ENCODE results near the gene ZBTB16.
A peak's percentile ranks its signal among the peaks of the same experiment; 100 is the strongest.

The ZBTB16 gene

DNA sequence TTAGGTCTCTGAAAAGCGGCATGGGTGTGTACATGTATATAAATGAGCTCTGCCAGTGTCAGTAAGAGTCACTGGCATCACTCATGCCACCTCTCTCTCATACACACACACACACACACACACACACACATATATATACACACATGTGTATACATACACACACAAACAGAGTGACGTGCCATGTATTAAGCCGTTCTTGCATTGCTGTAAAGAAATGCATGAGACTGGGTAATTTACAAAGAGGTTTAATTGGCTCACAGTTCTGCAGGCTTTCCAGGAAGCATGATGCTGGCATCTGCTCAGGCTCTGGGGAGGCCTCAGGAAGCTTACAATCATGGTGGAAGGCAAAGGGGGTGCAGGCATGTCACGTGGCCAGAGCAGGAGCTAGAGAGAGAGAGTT, 131.1 kb downstream of the ZBTB16 start:
- no peak for DNase-seq (ENCODE audit: low read depth in 2 of 2)
- no peak overlapping the region for H3K4me3 ChIP-seq (replicated peaks in 1 of 2; ENCODE audit: low read depth in 2 of 2, low read length in 2 of 2)
- TF ChIP-seq, protein P1, sequence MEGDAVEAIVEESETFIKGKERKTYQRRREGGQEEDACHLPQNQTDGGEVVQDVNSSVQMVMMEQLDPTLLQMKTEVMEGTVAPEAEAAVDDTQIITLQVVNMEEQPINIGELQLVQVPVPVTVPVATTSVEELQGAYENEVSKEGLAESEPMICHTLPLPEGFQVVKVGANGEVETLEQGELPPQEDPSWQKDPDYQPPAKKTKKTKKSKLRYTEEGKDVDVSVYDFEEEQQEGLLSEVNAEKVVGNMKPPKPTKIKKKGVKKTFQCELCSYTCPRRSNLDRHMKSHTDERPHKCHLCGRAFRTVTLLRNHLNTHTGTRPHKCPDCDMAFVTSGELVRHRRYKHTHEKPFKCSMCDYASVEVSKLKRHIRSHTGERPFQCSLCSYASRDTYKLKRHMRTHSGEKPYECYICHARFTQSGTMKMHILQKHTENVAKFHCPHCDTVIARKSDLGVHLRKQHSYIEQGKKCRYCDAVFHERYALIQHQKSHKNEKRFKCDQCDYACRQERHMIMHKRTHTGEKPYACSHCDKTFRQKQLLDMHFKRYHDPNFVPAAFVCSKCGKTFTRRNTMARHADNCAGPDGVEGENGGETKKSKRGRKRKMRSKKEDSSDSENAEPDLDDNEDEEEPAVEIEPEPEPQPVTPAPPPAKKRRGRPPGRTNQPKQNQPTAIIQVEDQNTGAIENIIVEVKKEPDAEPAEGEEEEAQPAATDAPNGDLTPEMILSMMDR (IDR thresholded peaks at IDR 0.05; ENCODE audit: low read depth, low read length): no peak

DNA sequence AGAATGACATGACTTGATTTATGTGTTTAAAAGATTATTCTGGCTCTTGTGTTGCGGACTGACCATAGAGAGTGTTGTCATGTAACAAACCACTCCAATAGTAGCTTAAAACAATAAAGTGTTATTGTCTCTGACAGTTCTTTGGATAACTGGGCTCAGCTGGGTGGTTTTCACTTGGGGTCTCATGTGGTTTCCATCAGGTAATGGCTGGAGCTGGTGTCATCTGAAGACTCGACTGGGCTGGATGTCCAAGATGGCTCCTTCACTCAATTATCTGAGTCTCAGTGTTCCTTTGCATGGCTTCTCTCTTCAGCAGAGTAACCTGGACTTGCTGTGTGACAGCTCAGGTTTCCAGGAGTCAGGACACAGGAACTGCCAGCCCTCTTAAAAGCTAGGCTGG, 132.4 kb downstream of the ZBTB16 start:
- TF ChIP-seq, protein P1 (IDR thresholded peaks at IDR 0.05; ENCODE audit: low read depth, low read length): no peak
- DNase-seq (ENCODE audit: low read depth in 2 of 2): no peak
- H3K4me3 ChIP-seq (replicated peaks in 1 of 2; ENCODE audit: low read depth in 2 of 2, low read length in 2 of 2): no peak overlapping the region

- DNase-seq (ENCODE audit: low read depth in 2 of 2): no peak
- TF ChIP-seq, protein P1 (IDR thresholded peaks at IDR 0.05; ENCODE audit: low read depth, low read length): no peak
- no peak overlapping the region for H3K4me3 ChIP-seq (replicated peaks in 1 of 2; ENCODE audit: low read depth in 2 of 2, low read length in 2 of 2)
Measured at GRCh38 chr11:114192841-114193389, 133.4 kb downstream of the ZBTB16 start.

- DNase-seq (ENCODE audit: low read depth in 2 of 2): peak in 1 of 2 donors; percentile 81
- H3K4me3 ChIP-seq (replicated peaks in 1 of 2; ENCODE audit: low read depth in 2 of 2, low read length in 2 of 2): no peak overlapping the region
- TF ChIP-seq, protein P1 (IDR thresholded peaks at IDR 0.05; ENCODE audit: low read depth, low read length): no peak
Measured at GRCh38 chr11:114193730-114194679, 134.5 kb downstream of the ZBTB16 start.

- H3K4me3 ChIP-seq (replicated peaks in 1 of 2; ENCODE audit: low read depth in 2 of 2, low read length in 2 of 2): no peak overlapping the region
- TF ChIP-seq, protein P1 (IDR thresholded peaks at IDR 0.05; ENCODE audit: low read depth, low read length): no peak
- no peak for DNase-seq (ENCODE audit: low read depth in 2 of 2)
Measured at GRCh38 chr11:114194702-114195101, 135.2 kb downstream of the ZBTB16 start.

DNA sequence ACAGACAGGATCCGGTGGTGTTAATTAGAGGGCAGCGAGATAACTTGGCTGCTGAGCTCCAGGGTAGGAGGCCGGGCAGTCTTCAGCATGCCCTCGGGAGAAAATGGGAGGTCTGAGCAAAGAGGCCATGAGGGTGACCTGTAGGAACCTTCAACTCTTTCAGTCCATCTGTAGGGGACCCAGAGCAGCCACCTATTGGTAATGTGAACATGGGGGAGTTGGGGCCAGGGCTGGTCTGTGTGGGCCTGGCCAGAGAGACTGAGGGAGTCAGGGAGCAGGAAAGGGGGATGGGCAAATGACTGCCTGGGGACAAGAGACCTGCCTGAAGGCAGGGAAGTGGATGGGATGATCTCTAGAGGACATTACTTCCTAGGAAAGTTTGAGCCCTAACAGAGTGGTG, 135.6 kb downstream of the ZBTB16 start:
- TF ChIP-seq, protein P1 (IDR thresholded peaks at IDR 0.05; ENCODE audit: low read depth, low read length): no peak
- DNase-seq (ENCODE audit: low read depth in 2 of 2): no peak

More for the DNA sequence above, 135.6 kb downstream of the ZBTB16 start:
- H3K4me3 ChIP-seq (replicated peaks in 1 of 2; ENCODE audit: low read depth in 2 of 2, low read length in 2 of 2): no peak overlapping the region

Data from cardiac fibroblast (primary cell).